SKM-1 (cell line): Measurements from ENCODE around the gene KCTD3.

Experiments used
- DNase-seq: peaks from one replicate; lab custom pipeline; 2025; ENCODE audit not compliant: unreplicated experiment; lab: John Stamatoyannopoulos, UW

Gene KCTD3

DNA sequence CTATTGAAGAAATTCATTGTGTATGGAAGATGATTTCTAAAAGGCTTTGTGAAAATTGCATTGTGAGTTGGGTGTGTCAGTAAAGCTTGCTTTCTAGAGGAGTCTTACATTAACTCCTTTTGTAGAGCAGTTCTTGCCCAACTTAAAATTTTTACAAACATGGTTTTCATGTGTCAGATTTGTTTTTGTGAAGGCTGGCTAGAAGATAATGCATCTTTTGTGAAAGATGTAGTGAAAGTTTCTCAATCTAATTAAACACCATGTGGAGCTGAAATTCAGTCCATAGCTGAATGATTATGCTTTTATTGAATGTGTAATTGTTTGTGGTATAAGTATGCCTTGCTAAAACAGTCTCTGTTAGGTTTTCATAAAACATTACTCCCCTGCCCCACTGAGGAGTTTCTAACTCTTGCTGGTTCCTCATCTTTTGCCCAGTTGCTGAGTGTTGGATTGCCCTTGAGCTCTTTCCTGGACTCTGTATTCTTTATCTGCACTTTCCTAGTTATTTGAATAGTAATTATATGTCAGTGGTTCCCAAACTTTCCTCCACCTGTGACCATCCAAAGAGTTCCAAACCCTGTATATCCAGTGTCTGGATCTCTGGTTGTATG, 38.0 kb downstream of the KCTD3 start:
- DNase-seq = no peak

DNA sequence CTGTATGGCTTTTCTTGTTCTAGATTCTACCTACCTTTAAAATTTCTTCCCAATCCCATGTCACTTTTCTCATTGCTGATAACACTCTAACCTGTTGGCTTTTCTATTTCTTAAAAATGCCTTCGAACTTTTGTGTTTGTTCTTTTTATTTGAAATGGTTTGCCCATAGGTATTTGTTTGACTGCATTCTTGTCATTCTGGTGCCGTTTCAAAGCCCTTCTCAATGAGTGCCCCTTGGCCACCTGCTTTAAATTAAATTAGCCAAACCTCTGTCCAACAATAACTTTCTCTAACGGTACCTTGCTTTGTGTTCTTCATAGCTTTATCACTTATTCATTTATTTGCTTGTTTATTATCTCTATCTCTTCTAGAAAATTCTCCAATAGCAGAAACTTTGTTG, 38.9 kb downstream of the KCTD3 start:
- DNase-seq = no peak

DNA sequence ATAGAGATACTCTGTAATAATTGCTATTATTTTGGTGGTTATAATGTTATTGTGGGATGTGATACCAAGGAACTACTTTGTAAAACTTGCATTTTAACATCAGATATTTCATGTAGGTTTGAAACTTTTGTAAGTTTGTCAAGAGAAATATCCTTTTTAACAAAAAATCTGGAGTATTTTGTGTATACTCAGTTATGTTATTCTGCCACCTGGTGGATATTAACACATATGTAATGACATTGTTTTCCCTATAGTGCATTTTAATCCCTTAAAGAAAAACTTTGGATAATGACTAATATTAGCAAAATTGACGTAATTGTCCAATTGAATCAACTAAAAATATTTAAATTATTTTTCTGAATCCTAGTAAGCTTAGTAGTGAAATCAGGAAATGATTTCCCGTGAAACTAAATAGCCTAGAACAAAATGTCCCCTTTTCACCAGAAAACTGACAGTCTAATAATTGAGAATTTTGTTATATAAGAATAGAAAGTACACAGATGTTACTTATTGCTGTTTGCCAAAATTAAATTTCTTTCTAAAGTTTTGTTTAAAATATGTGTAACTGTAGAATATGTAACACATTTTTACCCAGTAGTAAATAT, 39.6 kb downstream of the KCTD3 start:
- DNase-seq = no peak

DNA sequence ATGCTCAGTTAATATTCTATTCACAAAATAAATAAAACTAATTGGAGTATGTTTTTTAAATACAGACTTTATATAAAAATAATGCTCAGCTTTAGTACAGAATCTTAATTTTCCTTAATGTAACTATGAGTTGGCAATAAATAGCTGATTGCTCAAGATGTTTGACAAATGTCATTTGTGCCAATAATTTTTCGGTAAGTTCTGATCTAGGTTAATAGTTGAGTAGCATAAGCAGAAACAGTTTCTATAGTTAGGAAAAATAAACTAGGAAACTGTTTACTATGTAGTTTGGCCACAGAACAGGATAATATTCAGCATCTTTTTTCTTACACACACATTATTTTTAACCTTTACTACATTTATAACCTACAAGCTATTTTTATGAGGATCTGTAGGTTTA, 40.3 kb downstream of the KCTD3 start:
- DNase-seq = no peak

DNA sequence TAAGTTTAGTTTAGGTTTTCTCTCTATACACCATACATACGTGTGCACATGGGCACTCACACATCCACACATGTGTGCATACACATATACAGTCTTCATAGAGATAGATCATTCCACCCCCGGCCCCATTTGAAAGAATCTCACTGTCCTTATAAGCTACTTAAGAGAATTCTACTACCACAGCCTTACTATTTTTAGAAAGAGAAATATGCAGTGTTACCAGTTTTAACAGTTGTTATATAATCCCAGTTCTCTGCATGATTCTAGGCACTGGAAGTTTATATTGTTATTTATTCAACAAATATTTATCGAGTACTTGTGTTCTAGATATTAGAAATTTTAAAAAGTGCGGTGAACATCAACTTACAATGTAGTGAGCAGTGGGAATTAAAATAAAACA, 41.5 kb downstream of the KCTD3 start:
- no peak for DNase-seq

DNA sequence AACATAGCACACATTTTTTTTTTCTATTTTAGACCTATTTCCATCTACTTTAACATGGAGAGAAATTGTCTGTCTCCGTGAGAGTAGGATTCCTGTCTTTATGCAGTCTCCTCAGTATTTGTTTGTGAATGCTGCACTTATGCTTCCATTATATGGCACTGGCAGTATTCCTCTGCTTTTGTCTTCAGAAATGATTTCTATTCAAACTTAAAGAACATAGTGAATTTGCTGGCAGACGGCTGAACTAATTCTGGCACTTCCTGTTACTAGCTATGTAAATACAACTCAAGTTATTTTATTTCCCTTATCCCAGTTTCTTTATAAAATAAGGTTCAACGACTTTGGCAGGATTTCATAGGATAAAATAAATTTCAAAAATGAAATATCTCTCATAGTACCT, 45.3 kb downstream of the KCTD3 start:
- no peak for DNase-seq

DNA sequence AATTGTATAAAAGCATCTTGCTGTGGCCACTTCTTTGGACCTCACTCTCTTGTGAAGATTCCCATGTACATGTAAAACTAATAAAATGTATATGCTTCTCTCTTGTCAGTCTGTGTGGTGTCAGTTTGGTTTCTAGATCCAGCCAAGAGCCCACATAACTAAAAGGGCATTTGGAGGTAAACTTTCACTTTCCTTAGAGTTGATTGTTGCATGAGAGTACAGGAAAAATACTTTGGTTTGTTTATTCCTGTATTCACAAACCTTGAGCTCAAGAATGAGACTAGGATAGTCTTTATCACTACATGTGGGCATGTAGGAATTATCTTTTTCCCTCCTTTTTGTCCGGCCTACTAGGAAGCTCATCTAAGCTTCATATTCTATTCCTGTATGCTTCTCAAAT, 50.9 kb downstream of the KCTD3 start:
- DNase-seq = no peak

DNA sequence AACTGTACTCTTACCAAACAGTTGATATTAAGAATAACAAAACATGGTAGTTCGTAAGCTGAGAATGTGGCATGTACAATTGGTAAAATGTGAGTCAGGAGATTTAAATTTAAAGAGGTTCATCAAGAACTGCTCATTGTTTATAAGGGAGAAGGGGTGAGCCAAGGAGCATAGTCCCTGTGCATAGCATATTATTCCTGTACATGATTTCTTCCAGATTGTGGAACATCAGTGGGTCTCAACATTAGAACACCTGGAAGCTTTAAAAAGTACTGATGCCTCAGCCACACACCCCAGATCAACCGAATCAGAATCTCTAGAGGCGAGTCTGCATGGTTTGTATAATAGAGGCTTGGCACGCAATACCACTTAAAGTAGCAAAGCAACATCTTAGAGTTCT, 56.1 kb downstream of the KCTD3 start:
- no peak for DNase-seq

DNA sequence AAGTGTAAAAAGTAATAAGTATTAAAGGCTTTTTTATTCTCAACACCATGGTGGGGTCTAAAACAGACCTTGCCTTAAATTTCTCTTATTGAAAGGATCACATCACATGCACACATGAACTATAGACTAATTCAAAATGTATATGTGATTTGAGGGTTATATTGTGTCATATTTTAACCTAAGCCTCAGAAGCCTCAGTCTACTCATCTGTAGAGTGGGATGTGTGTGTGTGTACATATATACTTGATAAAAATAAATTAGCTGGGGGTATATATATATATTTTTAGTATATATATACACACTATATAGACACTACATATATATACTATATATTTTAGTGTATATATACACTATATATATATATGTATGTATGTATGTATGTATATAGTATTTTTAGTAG, 58.8 kb downstream of the KCTD3 start:
- DNase-seq = no peak

DNA sequence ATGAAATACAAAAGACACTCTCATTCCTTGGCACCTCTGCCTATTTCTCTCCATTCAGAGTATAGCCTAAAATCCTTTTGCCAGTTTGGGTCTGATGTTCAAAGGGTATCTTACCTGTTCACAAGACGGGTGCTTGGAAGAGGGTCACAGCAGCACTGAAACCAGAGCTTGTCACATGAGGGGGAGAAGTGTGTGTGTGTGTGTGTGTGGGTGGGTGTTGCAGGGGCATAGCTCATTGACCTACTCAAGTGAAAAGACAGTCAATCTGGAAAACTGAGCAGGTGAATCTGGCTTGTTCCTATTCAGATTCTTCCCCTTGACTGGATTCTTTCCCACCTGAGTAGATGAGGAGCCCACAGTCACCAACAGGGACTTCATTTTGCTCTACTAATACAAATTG, 63.9 kb downstream of the KCTD3 start:
- DNase-seq = no peak

DNA sequence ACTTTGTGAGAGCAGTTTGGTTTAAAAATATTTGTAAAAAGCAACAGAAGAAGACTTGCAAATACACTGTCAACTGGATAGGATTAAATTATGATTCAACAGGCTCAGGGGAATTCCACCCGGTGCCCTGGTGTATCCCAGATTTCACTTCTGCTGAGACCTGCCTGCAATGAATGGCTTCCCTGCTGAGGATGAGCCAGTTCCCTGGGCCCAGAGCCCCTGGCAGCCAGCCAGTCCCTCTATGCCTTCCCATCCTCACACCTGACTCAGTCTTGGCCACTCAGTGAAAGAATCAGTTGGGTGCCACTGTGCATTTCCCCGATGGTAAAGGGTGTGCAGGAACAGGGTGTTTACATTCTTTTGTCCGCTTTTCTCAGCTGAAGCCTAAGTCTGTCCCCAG, 64.4 kb downstream of the KCTD3 start:
- no peak for DNase-seq

DNA sequence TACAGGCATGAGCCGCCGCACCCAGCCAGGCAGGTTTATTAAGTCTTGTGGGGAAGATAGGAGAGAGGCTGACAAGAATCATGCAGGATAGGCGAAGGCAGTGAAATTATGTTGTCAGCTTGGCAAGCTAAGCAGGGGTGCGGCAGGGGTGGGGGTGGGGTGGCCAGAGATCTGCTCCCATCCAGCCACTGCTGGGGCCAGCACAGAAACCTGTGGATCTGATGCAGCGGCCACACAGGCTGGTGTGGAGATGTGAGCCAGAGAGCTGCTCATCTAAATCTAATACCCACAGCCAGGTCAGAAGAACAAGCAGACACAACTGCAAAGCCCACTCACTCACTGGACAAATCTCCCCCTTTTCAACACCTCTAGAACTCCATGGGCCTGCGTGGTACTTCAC, 68.7 kb downstream of the KCTD3 start:
- no peak for DNase-seq

DNA sequence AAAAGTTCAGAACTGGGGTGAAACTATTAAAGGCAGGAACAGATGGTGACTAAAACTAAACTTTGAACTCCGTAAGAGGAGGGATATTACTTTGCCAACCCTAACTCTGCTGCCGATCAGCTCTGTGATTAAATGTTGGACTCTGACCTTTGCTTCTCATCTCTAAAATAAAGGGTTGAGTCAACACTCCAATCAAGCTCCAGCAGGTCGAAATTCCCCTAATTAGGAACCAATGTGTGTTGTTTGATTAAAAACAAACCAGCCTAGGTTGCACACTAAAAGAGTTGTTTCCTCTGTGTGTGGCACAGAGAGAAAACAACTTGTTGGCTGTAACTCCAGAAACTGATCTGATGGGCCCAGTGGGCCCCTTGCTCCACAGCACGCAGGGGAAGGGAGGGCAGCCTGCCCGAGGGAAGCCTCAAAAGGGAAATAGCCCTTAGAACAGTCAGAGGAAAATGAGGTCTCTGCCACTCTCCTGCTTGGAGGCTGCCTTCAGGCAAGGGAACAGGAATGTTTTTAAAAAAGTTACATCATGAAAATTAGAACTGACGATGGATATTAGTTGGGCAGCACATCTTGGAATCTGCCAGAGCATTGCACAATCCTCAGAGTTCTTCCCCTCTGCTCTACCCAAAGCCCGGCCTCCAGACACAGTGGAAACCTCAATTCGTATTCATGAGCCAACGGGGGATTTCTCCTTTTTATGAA, 69.3 kb downstream of the KCTD3 start:
- no peak for DNase-seq

DNA sequence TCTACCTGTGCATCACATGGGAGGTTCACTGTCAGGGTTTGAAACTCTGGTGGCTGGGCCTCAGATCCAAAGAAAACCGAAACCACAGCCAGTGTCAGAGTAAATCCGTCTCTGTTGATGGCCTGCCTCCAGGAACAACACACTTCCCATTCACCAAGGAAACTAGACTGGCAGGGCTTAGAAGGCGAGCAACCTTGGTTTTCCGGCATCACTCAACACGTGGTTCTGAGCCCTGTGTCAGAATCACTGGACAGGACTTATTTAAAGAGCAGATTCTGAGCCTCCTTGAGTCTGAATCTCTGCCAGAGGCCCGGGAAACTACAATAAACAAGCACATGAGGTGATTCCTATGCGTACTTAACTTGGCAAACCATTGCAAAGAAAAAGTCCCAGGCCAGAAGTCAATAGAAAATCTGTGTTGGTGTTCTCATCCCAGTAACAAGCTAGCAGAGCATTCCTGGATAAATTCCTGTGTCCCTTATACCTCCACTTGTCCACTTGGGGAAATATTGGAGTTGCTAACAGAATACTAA, 70.0 kb downstream of the KCTD3 start:
- DNase-seq = no peak

DNA sequence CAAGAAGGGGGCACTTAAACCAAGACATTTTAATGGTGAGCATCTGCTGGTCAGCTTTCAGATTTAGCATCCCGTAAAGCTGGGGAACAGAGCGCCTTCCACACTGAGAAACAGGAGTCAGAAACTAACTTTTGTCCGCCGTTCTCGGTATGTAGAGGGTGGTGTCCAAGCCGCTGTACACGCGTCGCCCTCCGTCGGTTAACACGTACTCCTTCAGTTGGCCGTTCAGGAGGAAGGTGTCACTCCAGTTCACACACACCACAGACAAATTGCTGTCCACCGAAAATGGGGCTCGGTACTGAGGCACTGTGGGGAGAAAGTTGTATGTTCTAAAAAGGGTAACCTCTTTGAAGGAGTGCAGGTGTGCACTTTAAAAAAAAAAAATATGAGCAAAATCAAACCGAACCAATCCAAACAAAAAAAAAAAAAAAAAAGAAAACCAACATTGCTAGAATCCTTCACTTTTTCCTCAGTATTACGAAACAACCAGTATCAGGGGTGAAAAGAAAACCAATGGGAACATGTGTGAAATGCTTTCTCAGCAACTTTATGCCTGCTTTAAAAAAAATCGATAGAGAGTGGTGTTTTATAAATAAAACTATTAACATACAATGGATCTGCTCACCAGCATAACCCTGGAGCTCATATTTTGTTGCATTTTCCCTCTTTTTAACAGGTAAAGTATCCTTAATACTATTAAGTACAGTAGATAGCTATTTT, 73.5 kb downstream of the KCTD3 start:
- no peak for DNase-seq

DNA sequence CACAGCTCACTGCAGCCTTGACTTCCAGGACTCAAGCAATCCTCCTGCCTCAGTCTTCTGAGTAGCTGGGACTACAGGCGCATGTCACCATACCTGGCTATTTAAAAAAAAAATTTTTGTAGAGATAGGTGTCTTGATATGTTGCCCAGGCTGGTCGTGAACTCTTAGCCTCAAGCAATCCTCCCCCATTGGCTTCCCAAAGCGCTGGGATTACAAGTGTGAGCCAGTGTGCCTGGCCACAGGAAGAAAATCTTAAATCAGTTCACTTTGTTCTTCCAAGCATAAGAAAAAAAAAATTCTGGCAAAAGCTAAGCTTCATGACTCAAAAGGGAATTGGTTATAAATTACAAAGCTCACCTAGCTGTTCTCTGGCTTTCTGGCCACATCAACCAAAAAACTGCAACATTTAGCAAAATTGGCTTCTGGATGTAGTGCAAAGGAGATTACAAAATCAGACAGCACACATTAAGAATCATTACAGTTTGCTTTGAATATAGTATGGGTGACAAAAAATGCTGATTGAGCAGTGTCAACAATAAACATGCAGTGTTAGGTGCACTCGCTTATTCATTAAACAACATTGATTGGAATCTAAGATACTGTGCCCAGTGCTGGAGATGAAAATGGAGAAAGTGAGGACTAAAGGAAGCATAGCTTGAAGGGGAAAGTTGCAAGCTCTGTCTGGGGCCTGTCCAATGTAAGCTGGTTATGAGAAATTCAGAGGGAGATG, 76.7 kb downstream of the KCTD3 start:
- no peak for DNase-seq

DNA sequence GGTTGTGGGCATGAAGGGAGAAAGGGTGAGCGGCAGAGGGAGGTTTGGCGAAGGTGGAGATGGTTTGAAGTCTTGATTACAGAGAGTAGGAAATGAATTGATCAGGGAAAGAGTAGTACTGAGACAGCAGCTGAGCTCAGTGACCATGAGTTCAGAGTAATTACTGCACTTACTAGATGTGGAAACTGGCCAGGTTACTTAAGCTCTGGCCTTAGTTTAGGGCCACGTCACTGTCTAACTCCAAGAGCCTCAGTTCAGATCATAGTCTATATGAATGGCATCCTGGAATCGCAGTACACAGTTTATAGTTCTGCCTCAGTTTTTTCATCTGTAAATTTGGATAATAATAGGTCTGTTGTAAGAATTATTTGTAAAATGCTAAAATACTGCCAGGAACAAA, 78.1 kb downstream of the KCTD3 start:
- no peak for DNase-seq

DNA sequence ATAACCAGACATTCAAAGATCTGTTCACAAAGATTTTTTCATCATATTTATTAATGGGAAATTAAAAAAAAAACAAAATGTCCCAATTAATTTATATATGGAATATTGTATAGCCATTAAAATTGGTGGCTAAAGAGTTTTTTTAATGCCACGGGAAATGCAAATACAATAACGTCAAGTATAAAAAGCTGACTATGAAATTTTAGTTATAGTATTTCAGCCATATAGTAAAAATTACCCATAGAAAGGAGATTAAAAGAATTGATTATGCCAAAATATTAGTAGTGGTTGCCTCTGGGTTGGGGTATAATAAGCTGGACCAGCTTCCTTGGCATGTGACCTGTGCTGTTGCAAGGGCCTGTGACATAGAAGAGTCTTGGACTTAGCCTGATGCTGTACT, 78.8 kb downstream of the KCTD3 start:
- no peak for DNase-seq

DNA sequence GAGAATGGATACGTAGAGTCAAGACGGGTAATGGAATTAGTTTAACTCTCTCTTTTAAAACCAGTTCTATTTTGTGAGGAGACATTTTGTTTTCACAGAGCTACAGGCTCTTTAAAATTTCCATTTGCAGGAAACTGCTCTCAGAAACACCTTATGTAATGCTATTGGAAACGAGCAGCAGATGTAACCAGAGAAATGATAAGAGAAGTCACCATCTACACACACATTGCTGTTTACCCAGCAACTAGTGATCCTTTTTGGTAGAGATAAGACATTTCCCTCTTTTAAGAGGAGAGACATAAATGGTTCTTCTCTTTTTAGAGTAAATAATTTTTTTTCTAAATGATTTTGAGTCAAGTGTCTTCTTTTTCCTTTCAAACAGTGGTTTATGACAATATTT, 80.6 kb downstream of the KCTD3 start:
- DNase-seq = no peak

DNA sequence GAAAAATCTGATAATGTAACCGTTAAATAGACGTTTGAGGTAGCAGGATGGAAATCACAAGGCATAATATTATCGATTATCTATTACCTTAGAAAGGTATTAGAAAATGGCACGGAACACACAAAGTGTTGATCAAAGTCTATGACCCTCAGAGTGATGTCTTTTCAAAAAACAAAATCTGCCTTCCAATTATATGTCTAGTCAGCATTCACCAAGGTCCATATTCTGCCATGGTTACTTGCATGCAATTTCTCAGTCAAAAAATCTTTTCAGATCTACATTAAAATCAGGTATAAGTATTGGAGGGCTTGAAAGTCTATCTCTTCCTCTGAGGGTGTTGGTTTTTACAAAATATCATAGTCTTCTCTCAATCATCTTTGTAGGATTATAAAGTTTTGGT, 81.9 kb downstream of the KCTD3 start:
- no peak for DNase-seq

DNA sequence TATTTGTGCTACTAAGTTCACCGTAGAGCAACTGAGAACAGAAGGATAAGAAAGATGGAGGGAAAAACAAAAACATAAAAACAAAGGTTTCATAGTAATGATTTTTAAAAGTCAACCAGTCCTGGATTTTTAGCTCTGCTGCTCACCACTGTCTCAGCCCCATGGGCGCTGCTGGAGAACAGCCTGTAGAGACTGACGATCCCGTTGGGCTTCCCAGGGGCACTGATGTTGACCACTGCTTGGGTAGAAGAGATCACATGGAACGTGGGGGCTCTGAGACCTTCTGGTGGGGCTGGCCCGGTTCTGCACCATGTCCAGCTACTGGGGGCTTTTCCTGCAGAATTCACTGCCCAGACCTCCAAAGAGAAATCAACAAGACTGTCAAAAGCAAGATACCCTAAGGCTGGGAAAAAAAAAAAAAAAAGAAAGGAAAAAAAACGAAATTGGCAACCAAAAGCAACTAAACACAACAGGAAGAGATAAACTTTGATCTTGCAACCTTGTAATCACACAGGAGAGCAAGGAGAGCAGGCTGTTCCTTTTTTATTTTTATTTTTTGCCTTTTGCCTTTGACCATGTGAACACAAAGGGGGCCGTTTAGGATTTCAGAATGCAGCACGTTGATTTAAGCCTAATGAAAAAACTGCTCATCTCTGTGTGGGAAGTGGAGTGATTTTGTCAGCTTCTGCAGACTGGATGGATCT, 83.5 kb downstream of the KCTD3 start:
- DNase-seq = no peak
